ENCODE data around the gene GRK1.

Gene GRK1

GRCh38 chr13:113782472-113782871, 115.5 kb downstream of the GRK1 start:
- DNase-seq: no peak

- no peak for DNase-seq
These were observed 116.3 kb downstream of the GRK1 start for GRCh38 chr13:113783200-113783881.

GRCh38 chr13:113783966-113784644, 117.1 kb downstream of the GRK1 start:
- DNase-seq: no peak

GRCh38 chr13:113784645-113785024, 117.6 kb downstream of the GRK1 start:
- DNase-seq: no peak

- DNase-seq: peak; percentile 73
These were observed 118.3 kb downstream of the GRK1 start for GRCh38 chr13:113785051-113786010.

GRCh38 chr13:113786262-113786841, 119.3 kb downstream of the GRK1 start:
- peak; percentile 28 for DNase-seq

Data from fibroblast of skin of back (primary cell).